ENCODE data around the gene ERCC6L. TPM values are rescaled to one million over a fixed set of nuclear protein-coding genes. Genes with fewer than 3 reads are reported as not detected.

Gene ERCC6L
- total RNA-seq, 1 donor from 2014 or later, result 7.8 TPM

- no peaks in the 10 kb centered on the region for H3K36me3 Mint-ChIP-seq
- TF ChIP-seq CTCF (conservative IDR thresholded peaks at IDR 0.05), result no peak
- no peak overlapping the region for H3K27ac Mint-ChIP-seq
Observed at GRCh38 chrX:72159769-72160168, 79.1 kb downstream of the ERCC6L start.

GRCh38 chrX:72158773-72159172 is 80.1 kb downstream of the ERCC6L start:
- H3K27ac Mint-ChIP-seq, result no peak overlapping the region
- H3K27me3 Mint-ChIP-seq, result no peaks in the 10 kb centered on the region
- no peaks in the 10 kb centered on the region for H3K4me1 Mint-ChIP-seq (ENCODE audit: unreplicated experiment)
- no peaks in the 10 kb centered on the region for H3K36me3 Mint-ChIP-seq
- H3K9me3 Mint-ChIP-seq, result peaks cover 18% of the 10 kb centered on the region
- no peak overlapping the region for H3K4me3 Mint-ChIP-seq
- TF ChIP-seq CTCF (conservative IDR thresholded peaks at IDR 0.05), result no peak
- DNase-seq (ENCODE audit: extremely low spot score, unreplicated experiment), result no peak

More at GRCh38 chrX:72159769-72160168, 79.1 kb downstream of the ERCC6L start:
- H3K9me3 Mint-ChIP-seq, result peaks cover 18% of the 10 kb centered on the region
- no peaks in the 10 kb centered on the region for H3K27me3 Mint-ChIP-seq
- no peaks in the 10 kb centered on the region for H3K4me1 Mint-ChIP-seq (ENCODE audit: unreplicated experiment)
- no peak for DNase-seq (ENCODE audit: extremely low spot score, unreplicated experiment)
- no peak overlapping the region for H3K4me3 Mint-ChIP-seq

Other genes starting within 250 kb of the ERCC6L start
- 16.1 and 21.9 TPM in 2 replicates for gene RTL5, start 107.1 kb downstream of the ERCC6L start, total RNA-seq (ENCODE audit: low replicate concordance)
- 12.3 and 17.4 TPM in 2 replicates for gene PIN4, start 57.3 kb downstream of the ERCC6L start, total RNA-seq (ENCODE audit: low replicate concordance)
- 1,929 and 1,967 TPM in 2 replicates for gene RPS4X, start 38.2 kb upstream of the ERCC6L start, total RNA-seq (ENCODE audit: low replicate concordance)
- gene CITED1, start 66.9 kb upstream of the ERCC6L start, total RNA-seq (ENCODE audit: low replicate concordance), result 2.6 and 6.0 TPM in 2 replicates